Hematopoietic multipotent progenitor cell treated with erythropoietin and hydrocortisone succinate and interleukin-3 and kit ligand, for 17 days (in vitro differentiated cells): ENCODE data around the gene PEMT.

Experiments used
- DNase-seq: peaks from one replicate; pipeline ENCODE4 v3.0.0-alpha.2; 2015; ENCODE audit warnings: low spot score

The PEMT gene

GRCh38 chr17:17553217-17554195 lies 38.0 kb downstream of the PEMT start:
- DNase-seq = no peak

DNA sequence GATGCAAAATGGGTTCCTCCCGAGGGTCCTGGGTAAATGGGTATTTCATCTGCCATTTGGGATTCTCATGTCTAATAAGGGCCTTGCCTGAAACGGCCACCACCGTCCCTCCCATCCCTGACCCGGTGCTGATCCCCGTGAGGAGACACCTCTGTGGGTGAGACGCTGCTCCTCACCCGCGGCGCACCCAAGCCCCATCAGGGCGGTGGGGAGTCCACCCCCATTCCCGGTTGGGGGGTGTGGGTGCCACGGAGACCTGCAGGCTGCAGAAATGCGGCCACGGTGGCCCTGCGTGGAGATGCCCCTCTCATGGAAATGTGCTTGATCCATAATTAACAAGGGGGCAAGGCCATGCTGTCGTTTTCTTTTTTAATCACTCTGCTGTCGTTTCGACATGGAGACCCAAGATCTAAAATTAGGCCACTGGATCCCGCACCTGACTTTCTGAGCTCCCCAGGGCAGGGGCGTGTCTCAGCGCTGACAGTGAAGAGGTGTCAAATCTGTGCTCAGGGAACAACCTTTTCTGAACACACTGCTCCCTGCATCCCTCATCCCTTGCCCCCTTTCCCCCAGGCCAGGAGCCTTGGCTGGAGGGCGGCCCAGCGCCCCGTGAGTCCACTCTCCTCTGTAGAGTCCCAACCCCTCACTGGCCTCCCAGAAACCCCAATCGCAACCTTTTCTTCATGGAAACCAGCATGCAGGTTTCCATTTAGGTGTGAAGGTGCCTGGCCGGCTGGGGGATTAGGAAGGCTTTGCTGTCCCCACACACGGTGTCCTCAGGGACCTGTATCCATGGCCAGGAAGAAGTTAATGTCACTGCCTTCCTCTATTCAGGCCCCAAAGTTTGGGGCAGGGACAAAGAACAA lies 38.9 kb downstream of the PEMT start:
- DNase-seq = no peak

DNA sequence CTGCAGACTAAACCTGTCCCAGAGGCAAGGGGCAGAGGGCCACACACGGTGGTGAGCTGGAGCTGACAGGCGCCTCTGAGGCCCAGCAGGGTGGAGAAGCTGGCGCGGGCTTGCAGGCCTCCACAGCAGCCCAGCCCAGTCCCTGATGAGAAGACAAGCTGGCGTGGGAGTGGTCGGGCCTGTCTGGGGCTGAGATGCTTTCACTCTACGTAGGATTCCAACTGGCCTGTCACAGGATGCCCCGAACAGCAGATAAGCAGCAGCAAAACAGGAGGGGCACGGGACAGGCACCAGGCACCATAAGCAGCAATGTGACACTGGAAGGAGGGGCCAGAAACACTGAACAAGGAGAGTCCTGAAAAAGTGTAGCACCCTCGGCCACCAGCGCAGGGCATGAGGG lies 40.1 kb downstream of the PEMT start:
- no peak for DNase-seq

DNA sequence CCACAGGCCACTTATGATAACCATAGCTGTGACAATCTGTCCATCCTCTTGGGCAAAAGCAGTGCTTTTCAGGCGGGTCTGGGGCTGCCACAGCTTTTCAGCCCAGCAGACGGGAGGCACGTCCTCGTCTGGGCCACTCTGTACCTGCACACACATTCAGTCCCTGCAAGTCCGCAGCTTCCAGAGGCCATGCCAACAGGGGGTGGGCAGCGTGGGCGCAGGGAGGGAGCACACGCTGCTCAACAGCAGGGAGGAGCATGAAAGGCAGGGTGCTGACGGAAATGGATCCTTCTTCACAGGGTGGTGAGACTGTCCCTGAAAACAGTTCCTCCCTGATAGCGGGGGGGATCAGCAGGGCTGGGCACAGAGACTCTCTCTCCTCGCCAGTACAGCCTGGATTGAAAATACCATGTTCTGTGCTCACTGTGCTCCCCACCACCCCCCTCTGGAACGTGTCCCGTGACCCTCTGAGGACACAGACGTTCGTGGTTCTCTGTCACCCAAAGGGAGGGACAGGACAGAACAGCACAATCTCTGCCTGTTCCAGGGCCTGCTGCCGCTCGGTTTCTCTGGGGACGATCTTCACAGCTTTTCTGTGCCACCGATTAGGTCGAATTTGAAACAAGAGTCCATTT lies 41.7 kb downstream of the PEMT start:
- DNase-seq = no peak

GRCh38 chr17:17548044-17548443 lies 43.5 kb downstream of the PEMT start:
- DNase-seq = no peak

DNA sequence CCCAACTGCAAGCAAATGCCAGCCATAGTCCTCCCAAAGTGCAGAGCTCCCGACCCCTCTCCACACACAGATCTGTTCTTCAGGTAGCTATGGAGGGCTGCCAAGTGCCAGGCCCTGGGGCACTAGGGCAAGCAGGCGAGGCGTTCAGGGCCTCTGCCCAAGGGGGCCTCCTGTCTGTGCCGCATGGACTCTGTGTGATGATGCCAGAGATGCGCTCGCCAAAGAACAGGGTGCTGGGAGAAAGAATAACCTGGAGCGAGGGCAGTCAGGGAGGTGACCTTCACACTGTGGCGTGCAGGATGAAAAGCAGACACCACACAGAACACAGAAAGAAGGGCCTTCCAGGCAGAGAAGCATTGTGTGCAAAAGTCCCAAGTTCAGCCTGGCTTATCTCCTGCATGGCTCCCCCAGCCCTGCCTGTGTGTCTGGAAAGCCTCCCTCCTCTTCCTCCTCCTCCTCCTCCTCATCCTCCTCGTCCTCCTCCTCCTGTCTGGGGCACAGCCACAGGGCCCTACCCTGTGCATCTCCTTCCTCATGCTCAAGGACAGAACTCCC lies 44.2 kb downstream of the PEMT start:
- no peak for DNase-seq

- DNase-seq = no peak
These were observed 44.9 kb downstream of the PEMT start for GRCh38 chr17:17546399-17547185.

GRCh38 chr17:17545984-17546383 lies 45.5 kb downstream of the PEMT start:
- DNase-seq = no peak

- DNase-seq = no peak
These were observed 46.3 kb downstream of the PEMT start for GRCh38 chr17:17545031-17545820.

DNA sequence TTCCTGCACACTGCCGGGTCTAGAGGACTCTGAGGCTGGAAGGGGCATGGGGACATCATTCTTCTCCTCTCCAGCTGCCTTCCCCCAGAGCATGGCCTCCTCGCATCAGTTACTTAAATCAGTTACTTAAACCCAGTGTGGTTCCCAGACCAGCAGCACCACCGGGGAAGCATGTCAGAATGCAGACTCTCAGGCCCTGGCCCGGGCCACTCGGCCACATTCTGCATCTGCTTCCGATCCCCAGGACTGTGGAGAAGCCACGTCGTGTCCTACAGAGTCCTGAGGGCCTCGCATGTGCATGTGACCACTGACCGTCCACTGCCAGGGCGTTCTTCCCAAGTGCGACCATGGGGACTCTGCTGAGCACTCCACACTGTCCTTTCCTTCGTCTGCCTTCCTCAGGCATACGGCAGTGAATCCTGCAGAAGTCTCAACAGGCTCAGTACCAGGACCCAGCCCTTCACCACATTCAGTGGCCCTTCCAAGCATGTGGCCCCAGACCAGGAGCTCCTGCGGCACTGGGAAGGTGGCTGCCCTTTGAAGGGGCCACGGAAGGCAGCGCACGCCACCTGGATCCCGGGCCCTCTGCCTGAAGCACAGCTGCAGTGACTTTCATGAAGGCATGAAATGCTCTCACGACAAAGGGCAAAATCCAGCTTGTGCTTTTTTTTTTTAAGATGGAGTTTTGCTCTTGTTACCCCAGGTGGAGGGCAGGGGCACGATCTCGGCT lies 48.4 kb downstream of the PEMT start:
- no peak for DNase-seq

DNA sequence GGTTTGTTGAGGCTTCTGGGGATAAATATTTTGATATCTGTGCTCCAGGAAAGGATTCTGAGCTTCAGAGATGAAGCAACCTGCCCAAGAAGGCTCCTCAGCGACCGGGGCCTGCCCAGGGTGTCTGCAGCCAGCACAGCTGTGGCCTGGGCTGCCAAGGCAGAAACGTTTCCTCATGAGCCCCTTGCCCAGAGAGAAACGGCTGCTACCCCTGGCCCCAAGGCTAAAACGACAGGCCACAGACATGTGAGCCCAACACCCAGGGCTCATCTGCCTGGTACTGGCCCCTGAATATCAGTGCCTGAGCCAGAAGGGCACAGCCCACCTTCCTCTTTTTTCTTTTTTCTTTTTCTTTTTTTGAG lies 49.9 kb downstream of the PEMT start:
- no peak for DNase-seq

GRCh38 chr17:17540935-17541639 lies 50.4 kb downstream of the PEMT start:
- no peak for DNase-seq

- no peak for DNase-seq
These were observed 51.1 kb downstream of the PEMT start for GRCh38 chr17:17540278-17540906.

GRCh38 chr17:17539591-17539990 lies 51.9 kb downstream of the PEMT start:
- DNase-seq = no peak

- DNase-seq = no peak
These were observed 52.8 kb downstream of the PEMT start for GRCh38 chr17:17538417-17539391.

GRCh38 chr17:17537311-17538099 lies 54.0 kb downstream of the PEMT start:
- DNase-seq = no peak

- no peak for DNase-seq
These were observed 54.8 kb downstream of the PEMT start for GRCh38 chr17:17536702-17537101.
